ENCODE data around the gene COQ7.

Gene COQ7

DNA sequence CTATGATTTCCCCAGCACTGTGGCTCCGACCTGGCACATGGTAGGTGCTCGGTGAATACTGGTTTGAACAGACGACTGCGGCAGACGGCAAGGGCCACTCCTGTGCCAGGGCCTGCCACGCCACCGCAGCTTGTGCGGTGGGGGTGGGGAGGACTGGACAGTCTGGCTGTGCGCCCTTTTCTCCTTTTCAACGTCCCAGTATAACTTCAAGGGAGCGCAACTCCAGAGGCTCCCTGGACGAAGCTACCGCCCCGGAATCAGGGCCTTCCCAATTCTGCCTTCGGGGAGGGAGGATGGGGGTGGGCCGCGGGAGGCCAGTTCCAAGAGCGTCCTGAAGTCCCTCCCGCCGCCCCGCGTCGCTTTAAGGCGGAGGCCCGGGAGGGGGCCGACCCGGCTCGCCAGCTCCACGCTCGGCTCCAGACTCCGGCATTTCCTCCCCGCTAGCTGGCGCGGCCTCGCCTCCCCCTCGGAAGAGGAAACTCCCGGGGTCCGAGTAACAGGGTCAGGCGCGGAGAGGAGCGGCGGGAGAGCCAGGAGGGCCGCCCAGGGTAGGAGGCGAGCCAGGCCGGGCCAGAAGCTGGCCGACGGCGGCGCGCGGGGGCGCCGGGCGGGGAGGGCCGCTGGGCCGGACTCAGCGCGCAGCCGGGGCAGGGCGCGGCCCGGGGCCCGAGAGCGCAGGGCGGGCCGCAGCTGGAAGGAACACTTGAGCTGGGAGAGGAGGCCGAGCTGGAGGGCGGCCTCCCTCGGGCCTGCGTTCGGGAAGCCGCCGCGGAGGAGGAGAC is 46.4 kb downstream of the COQ7 start, which contains the start of gene ITPRIPL2:
ITPRIPL2 (plus strand) TSS at position 388 of the 782 bp plus-strand sequence. CDS start 498 bp downstream, outside the sequence.
- peak; percentile 77 for DNase-seq (ENCODE audit: low spot score)

DNA sequence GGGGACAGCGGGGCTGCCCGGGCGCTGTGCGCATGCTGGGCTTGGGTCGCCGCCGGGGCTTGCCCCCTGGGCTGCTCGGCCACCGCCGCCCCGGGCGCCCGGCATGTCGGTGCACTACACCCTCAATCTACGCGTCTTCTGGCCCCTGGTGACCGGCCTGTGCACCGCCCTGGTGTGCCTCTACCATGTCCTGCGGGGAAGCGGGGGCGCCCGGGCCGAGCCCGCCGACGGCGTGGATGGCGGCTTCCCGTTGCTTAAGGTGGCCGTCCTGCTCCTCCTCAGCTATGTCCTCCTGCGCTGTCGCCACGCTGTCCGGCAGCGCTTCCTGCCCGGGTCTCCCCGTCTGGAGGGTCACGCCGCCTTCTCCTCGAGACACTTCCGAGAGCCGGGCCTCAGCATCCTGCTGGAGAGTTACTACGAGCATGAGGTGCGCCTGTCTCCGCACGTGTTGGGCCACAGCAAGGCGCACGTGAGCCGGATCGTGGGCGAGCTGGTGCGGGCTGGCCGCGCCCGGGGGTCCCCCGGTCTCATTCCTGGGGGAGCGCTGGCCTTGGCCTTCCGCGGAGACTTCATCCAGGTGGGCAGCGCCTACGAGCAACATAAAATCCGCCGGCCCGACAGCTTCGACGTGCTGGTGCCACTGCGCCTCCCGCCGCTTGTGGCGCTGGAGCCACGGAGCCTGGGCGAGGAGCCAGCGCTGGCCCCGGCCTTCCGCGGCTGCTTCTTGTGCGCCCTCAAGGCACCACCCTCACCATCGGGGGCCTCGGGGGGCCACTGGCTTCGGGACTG is 47.1 kb downstream of the COQ7 start:
- no peak for DNase-seq (ENCODE audit: low spot score)

GRCh38 chr16:19115148-19116021 is 48.0 kb downstream of the COQ7 start:
- no peak for DNase-seq (ENCODE audit: low spot score)

GRCh38 chr16:19116711-19117449 is 49.5 kb downstream of the COQ7 start:
- no peak for DNase-seq (ENCODE audit: low spot score)

DNA sequence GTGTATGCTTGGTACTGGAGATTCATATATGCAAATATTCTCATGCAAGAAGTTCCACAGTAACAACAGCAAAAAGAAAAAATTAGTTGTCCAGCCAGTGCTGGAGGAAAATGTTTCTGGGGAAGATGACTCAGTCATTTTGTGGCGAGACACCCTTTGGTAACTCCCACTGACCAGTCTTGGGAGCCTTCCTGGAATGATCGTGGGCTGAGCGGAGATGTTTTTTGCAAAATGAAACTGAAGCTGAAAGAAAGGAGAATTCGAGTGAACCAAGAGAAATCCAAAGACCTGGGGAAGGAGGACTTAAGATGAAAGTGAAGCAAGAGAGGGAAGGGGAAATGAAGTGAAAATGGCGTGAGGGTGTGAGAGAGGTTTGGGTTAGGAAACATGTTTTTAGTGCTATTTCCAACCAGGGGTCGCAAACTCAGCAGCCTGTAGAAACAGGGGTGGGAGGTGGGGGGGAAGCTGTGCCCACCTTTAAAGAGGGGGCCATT is 51.6 kb downstream of the COQ7 start:
- DNase-seq (ENCODE audit: low spot score) = peak; percentile 90

DNA sequence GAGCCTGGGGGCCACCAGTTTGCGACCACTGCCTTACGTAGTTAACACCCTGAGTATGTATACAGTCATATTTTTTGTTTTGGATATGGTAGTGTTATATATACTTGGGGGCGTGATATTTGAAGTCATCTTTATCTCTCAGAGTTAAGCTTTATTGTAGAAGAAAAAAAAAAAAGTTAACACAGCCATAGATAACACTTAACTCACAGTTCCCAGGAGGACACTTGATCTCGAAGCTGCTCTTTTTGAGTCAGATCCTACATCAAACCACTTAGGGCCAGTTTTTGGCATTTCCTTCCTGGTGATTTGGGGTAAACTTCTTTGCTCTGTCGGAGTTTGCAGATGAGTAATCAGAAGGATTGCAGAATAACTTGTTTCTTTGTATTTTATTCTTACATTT is 52.1 kb downstream of the COQ7 start:
- DNase-seq (ENCODE audit: low spot score) = no peak

GRCh38 chr16:19123535-19124178 is 56.2 kb downstream of the COQ7 start:
- DNase-seq (ENCODE audit: low spot score) = no peak

- DNase-seq (ENCODE audit: low spot score) = no peak
Observed at GRCh38 chr16:19126300-19126699, 58.9 kb downstream of the COQ7 start.

DNA sequence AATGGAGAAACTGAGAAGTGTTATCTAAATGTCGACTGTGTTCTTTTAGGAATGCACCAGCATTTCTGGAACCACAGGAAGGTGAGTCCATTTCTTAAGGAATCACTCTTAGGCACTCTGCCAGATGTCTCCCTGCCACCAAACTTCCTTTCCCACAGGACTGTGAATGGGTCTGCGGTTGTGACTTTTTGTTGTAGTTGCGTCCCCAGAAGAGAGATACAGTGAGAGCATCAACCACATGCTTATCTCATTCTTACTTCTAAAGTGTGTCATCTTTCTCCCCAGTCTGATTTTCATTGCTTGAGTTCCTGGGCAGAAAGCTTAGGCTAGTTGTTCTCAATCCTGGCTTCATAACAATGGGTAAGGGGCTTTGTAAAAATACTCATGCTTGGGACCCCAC is 59.8 kb downstream of the COQ7 start:
- no peak for DNase-seq (ENCODE audit: low spot score)

DNA sequence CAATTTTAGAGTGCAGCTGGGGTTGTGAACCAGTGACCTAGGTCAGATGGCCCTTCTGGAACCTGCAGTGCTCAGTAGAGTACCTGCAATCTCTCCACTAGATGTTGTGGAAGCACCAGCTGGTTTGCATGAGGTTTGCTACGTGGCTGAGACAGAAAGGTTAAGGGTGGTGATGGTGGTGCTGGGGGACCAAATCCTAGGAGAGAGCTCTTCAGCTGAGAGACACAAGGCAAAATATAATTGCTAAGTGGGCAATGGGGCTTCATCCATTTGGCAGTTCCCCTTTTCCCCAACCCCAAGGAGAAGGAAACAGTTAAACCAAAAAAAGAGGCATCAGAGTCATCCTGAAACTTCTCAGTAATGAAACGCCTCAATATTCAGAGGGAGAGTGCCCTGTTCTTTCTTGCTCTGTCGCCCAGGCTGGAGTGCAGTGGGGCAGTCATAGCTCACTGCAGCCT is 60.3 kb downstream of the COQ7 start:
- DNase-seq (ENCODE audit: low spot score) = no peak

DNA sequence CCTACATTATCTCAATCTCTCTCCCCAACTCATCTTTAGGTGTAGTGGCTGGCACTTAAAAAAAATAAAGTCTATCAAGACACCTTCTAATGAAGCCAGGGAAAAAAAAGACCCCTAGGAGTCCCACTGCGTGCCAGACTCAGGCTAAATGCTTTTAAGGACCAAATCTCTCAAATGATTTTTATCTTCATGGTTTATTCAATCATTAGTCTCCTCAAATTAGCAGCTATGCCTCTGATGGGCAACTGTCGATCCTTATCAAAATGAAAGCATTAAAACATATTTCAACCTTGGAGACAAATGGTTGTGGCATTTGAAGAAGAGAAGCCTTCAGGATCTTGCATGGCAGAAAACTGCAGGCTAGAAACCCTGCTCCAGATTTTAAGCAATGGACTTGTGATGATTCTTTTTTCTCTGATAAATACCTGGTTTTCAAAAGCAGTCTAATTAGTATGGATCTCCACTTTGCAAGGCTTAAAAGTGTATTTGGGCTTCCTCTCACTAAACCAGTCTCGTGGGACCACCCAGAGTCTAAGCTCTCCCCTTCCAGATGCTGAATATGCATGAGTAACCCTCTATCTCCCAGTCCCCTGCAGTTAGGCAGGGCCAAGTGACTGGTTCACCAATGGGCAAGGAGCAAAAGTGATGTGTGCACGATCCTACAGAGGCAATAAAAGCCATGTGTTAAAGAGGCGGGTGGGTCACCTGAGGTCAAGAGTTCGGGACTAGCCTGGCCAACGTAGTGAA is 61.2 kb downstream of the COQ7 start:
- DNase-seq (ENCODE audit: low spot score) = no peak
